Astrocyte (in vitro differentiated cells and primary cell): ENCODE measurements around the gene NDUFV2.

Experiments used
- CTCF ChIP-seq: IDR thresholded peaks from 2 replicates; pipeline ENCODE4 v1.5.1; 2011; ENCODE audit warnings: low read depth, mild to moderate bottlenecking, inconsistent platforms, low read length, moderate library complexity; ENCODE audit not compliant: insufficient read depth
- EZH2 ChIP-seq: IDR thresholded peaks from 2 replicates; pipeline ENCODE4 v1.6.1; 2012; ENCODE audit warnings: mild to moderate bottlenecking, low read length, inconsistent platforms; ENCODE audit not compliant: insufficient read depth

GRCh38 chr18:9092665-9093064 is 9.8 kb upstream of the NDUFV2 start:
- no peak for TF ChIP-seq CTCF
- TF ChIP-seq EZH2 = no peak
